GM18505 (cell line): ENCODE measurements around the gene RNF150.

Experiments
- ATAC-seq: cut with Tn5 transposase; IDR thresholded peaks from one replicate; pipeline ENCODE4 v1.9.1; 2021; ENCODE audit not compliant: unreplicated experiment
- POLR2A ChIP-seq: IDR thresholded peaks from 4 replicates; pipeline ENCODE4 v1.6.1; 2011; ENCODE audit warnings: borderline replicate concordance; ENCODE audit not compliant: insufficient read depth, insufficient read length; ENCODE audit errors: extremely low read depth

The RNF150 gene

DNA sequence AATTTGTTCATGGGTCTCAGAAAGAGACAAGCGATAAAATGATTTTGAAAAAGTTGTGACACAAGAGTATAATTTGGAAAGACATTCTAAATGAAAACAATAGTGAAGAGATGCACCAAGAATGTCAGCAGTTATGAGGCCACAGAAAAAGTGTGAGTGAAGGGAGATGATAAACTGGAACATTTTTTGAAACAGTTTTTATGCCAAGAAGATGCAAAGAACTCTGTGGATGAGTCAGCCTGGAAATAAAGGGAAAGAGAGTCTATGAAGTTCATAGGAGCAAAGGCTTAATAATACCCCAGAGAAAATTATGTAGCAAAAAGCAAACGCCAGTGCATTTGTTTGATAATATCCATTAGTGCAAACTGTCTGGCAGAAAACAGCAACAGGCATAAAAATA, 188.7 kb downstream of the RNF150 start:
- ATAC-seq: no peak
- TF ChIP-seq POLR2A: no peak

DNA sequence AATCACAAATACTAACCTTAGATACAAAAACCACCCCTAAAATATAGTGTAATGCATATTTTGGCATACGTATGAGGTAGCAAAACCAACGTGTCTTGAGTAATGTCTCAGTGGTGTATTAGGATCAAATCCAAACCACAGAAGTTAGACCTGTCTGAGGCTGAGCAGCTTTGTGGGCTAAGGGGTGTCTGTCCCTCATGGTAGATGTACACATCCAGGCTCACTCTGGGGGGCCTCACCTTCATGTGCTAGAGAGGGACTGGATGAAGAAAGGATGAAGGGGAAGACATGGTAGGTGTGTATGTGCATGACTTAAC, 189.1 kb downstream of the RNF150 start:
- TF ChIP-seq POLR2A: no peak
- no peak for ATAC-seq

DNA sequence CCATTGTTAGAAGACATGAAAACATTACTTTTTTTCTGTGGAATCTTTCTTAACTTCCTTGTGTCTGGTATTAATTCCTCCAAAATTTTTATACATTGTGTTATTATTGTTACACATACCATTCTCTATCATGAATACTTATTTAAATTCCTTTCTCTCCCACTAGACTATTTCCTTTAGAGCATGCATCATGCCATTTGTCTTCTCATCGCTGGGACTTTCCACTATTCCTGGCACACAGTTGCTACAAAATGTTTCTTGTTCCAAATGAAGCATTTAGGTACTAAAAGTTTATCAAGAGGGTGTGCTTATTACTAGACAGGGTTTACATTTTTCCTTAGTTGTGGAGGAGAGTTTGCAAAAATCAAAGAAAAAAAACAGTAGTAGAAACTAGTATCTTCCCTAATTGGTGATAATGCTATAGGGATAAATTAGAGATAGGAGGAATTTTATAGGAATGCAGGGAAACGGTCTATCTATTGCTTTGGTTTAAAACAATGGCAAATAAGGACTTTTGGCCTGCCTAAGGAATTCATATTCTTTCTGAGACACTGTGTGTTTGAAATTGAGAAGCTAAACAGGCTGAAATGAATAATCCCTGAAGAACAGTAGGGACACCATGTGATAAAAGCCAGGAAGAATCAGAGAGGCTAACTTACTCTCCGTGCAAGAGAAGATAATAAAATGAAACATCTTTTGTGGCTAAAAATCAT, 189.6 kb downstream of the RNF150 start:
- no peak for TF ChIP-seq POLR2A
- ATAC-seq: no peak

DNA sequence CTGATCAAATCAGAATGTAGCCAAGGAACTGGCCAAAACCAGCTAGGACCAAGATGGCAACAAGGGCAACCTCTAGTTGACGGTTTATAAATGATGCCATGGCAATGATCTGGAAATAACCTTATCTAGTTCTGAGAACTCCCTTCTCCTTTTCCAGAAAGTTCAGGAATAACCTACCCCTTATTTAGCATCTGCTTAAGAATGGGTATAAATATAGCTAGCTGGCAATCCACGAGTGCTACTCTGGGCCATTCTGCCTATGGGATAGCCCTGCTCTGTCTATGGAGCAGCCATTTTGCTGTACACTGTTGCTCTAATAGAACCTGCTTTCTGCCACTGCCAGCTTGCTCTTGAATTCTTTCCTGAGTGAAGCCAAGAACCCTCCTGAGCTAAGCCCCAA, 192.7 kb downstream of the RNF150 start:
- no peak for ATAC-seq

DNA sequence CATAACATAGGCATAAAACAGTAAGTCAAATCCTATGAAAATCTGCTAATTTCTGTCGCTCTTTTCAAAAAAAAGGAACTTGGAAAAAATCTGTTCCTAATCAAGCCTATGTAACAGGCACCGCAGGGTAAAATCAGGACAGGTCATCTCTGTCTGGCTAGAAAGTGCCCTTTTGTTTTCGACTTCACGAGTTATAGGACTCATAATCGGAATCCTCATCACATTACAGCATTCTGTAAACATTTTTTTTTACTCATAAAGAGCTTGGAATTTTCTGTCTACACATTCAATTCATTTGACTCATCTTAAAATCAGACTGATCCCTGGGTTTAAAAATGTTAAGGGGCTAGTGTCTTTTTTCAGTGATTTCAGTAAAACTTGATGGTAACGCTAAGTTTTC, 195.4 kb downstream of the RNF150 start:
- TF ChIP-seq POLR2A: no peak
- no peak for ATAC-seq

More for the DNA sequence above, 192.7 kb downstream of the RNF150 start:
- TF ChIP-seq POLR2A: no peak

DNA sequence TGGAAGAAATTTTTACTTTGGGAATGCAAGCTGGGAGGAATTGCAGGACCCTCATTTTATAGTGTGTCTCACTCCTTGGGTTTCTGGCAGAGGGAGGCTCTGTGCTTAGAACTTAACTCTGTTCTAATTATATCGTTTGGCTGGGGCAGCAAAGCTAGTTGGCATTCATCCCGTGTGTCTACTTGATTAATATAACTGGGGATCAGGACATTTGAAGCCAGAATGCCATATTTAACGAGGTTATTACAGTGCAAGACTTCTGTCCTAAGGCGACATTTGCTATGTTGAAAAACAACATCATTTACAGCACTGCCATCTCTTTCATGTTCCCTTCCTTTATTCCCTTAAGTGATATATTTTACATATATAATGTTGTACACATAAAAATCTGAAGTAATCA, 198.0 kb downstream of the RNF150 start:
- no peak for TF ChIP-seq POLR2A
- no peak for ATAC-seq

DNA sequence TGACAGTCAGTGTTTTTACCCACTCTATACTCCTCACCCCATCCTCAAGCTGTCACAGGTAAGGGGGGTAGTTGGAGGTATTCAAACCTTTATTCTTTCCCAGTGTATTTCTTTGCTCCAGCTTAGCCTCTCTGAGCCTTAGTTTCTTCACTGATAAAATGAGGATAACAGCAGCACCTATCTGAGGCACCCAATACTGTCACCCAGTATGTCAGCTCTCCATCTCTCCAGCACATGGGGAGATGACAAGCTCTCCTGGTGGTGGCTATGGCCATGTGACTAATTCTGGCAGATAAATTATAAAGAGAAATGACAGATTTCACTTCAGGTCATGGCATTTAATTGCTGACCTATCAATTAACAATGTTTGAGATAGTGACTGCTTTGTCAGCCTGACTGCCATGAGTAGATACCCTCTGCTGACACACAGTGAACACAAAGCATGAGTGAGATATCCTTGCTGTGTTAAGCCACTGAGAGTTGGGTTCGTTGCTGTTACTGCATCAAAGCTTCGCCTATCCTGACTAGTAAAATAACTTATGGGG, 200.7 kb downstream of the RNF150 start:
- no peak for ATAC-seq
- TF ChIP-seq POLR2A: no peak

DNA sequence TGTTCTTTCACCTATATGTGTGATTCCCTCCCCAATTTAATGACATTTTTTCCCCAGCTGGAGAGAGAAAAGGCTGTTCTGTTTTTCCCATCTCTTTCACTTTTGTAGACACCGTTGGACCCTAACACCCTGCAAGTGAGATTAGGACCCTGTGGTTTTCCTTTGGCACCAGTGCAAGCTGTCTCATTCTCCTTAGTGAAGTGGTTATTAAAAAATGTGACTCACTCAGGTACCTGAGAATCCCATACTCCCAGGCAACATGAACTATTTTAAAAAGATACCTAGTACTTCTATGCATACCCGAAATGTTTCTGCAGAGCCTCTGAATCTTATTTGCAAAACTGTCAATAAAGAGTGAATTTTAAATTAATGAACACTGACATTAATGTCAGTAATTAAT, 201.4 kb downstream of the RNF150 start:
- TF ChIP-seq POLR2A: no peak
- ATAC-seq: no peak

DNA sequence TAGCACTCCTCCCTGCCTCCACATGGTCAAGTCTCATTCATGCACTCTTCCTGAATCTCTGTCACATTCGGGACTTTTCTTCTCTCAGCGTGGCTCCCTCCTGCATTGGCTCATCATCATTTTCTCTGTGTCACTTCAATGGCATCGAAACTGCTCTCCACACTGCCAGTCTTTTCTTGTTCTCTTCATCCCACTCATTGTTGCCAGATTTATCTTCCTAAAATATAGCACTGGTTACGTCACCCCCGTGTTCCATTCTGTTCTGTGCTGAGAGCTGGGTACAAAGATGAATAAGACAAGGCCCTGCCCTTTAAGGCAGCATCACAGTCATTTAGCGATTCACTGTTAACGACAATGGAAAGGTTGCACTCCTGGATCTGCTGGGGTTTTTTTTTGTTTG, 202.7 kb downstream of the RNF150 start:
- TF ChIP-seq POLR2A: no peak
- no peak for ATAC-seq

DNA sequence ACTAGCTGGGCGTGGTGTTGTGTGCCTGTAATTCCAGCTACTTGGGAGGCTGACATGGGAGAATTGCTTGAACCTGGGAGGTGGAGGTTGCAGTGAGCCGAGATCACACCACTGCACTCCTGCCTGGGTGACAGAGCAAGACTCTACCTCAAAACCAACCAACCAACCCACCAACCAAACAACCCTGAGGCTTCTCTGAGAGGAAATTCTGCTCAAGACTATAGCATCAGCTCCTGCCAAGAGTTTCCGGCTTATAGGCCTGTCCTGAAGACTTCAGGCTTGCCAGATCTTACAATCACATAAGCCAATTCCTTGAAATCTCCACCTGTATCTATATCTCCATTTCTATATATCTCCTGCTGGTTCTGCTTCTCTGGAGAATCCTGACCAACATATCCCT, 203.3 kb downstream of the RNF150 start:
- no peak for ATAC-seq
- TF ChIP-seq POLR2A: no peak

DNA sequence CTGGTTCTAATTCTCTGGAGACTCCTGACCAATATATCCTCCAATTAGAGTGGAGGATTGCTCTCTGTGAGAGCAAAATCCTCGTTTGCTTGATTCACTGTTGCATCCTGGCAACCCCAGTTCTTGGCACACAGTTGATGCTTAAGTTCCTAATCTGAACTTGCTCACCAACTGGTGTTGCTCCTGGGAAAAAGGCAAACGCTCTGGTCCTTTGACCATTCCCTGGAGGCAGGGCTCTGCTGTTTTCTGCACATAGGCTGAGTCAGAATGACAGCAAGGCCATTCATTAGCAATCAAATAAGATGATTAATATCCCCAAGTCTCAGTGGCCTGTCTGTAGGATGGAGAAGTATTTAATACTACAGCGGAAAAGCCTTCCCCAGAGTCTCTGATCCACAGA, 204.4 kb downstream of the RNF150 start:
- no peak for ATAC-seq
- no peak for TF ChIP-seq POLR2A

DNA sequence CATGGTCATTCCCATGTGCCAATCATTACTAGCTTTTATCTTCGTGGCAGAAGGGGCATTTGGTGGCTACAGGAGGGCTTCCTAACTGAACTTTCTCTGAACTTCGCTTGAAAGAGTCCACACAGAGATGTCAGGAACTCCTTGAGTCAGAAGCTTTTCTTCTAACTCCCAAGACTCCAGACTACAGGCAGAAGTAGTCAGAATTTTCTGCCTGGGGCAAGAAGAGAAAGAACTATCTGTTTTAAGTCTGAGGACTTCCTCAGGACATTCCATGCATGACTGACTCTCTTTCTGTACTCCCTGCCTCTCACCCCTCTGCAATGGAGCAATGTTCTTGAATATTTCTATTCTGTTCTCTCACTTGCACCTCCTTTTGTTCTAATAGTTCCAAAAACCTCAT, 206.6 kb downstream of the RNF150 start:
- ATAC-seq: no peak
- no peak for TF ChIP-seq POLR2A

DNA sequence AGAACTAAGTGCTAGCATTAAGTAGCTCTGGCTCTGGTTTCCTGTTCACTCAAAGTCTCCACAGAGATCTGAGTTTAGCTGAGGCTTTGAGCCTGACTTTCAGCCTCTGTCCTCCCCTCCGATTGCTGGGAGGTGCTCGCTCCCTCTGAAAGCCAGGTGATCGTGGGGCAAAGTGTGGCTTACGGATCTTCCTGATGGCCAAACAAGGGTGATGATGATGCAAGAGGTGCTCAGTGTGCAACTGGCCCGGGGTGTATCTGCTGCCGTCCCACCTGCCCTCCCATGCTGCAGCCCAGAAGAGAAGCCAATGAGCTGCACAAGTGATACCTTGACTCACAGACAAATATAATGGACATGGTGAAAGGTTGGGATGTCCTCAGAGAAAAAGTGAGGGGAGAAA, 207.9 kb downstream of the RNF150 start:
- no peak for TF ChIP-seq POLR2A
- no peak for ATAC-seq

DNA sequence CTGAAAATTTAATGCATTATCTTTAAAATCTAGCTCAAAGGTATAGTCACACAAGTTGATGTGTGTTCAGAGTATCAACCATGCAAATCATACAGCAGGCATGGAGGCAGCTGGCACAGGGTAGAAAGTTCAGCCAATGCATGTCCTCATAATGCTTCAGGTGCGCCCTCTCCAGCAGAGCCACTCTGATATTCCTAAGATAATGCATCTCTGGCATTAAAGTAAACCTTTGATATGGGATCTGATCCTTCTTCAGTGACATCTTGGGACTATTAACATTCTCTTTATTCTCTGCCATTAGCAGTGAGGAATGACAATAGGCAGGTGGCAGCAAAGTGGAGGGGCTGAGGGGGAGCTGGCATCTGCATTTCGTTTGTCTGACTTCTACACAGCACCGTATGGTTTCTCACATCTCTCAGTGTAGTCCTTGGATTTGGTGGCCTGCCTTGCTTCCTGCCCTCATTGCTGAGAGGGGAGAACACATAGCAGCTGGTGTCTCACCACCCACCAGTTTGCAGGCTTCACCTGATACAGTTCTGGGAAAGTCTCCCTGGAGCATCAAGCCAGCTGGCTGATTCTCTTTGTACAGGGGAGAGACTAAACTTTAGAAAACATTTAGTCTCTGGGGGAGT, 208.4 kb downstream of the RNF150 start:
- no peak for ATAC-seq
- TF ChIP-seq POLR2A: no peak
